HepG2 (cell line): ENCODE data around the gene RRP9. TPM values are rescaled to one million over a fixed set of nuclear protein-coding genes. Genes with fewer than 3 reads are reported as not detected.

Experiments
- CEBPG ChIP-seq: IDR thresholded peaks from 2 replicates; pipeline ENCODE4 v1.6.1; 2016
- E2F1 ChIP-seq: sonication (generic); formaldehyde crosslinking; IDR thresholded peaks from 2 replicates; pipeline ENCODE4 v1.5.0; 2020; ENCODE audit warnings: missing genetic modification reagents
- GABPA ChIP-seq, 2 experiments: IDR thresholded peaks; 2 replicates each; pipeline ENCODE4 v1.6.1; 2011 to 2016; ENCODE audit warnings: low read depth in 2 of 2, low read length in 1 of 2, missing biosample characterization in 1 of 2, missing genetic modification characterization in 1 of 2
- KLF12 ChIP-seq: sonication (generic); formaldehyde crosslinking; IDR thresholded peaks from 2 replicates; pipeline ENCODE4 v1.4.0; 2020; ENCODE audit warnings: missing genetic modification reagents, borderline replicate concordance
- REXO4 ChIP-seq: sonication (generic); formaldehyde crosslinking; IDR thresholded peaks from 2 replicates; pipeline ENCODE4 v1.8.0; 2022; ENCODE audit warnings: missing genetic modification reagents, mild to moderate bottlenecking, borderline replicate concordance
- SALL1 ChIP-seq: sonication (generic); formaldehyde crosslinking; IDR thresholded peaks from 2 replicates; pipeline ENCODE4 v1.8.0; 2022; ENCODE audit warnings: mild to moderate bottlenecking, missing genetic modification reagents
- SPEN ChIP-seq: sonication (generic); formaldehyde crosslinking; IDR thresholded peaks from 2 replicates; pipeline ENCODE4 v1.5.1; 2020; ENCODE audit warnings: low read depth, mild to moderate bottlenecking, missing genetic modification reagents
- TEF ChIP-seq: sonication (generic); formaldehyde crosslinking; IDR thresholded peaks from 2 replicates; pipeline ENCODE4 v1.5.0; 2020; ENCODE audit warnings: missing genetic modification reagents
- ZNF468 ChIP-seq: sonication (generic); formaldehyde crosslinking; IDR thresholded peaks from 2 replicates; pipeline ENCODE4 v1.8.0; 2022; ENCODE audit warnings: mild to moderate bottlenecking, moderate library complexity, missing genetic modification reagents
- polyA plus RNA-seq, 8 experiments: library from polyadenylated mRNA; depleted of rRNA in 3 of 8; stranded (reverse) in 7 of 8; unstranded in 1 of 8; fragments of >200 nt; fragmentation: Illumina TruSeq in 4 of 8; extraction: Trizol in 4 of 8; gene quantifications; 2 replicates each; pipeline versions ENCODE4 v1.2.1 to v1.2.3, GENCODE V29; 2011 to 2016; ENCODE audit warnings: low read depth in 4 of 8, missing spikeins in 1 of 8, mixed read lengths in 1 of 8; ENCODE audit not compliant: insufficient read depth in 1 of 8
- total RNA-seq, 5 experiments: library from RNA; depleted of rRNA; stranded (reverse); fragments of >200 nt; fragmentation: Illumina TruSeq; extraction: Trizol; gene quantifications; 2 replicates each; pipeline ENCODE4 v1.2.3, GENCODE V29; 2016; ENCODE audit warnings: low read depth in 1 of 5
- TF ChIP-seq, protein P1 (sequence below): sonication (generic); formaldehyde crosslinking; IDR thresholded peaks from 2 replicates; pipeline ENCODE4 v1.5.0; 2020; ENCODE audit warnings: mild to moderate bottlenecking, missing genetic modification reagents, borderline replicate concordance
- TF ChIP-seq, protein P2 (sequence below): sonication (generic); formaldehyde crosslinking; IDR thresholded peaks from 2 replicates; pipeline ENCODE4 v1.8.0; 2022; ENCODE audit warnings: low read depth, missing genetic modification reagents
- TF ChIP-seq, protein P3 (sequence below): sonication (generic); formaldehyde crosslinking; IDR thresholded peaks from 2 replicates; pipeline ENCODE4 v1.5.0; 2020; ENCODE audit warnings: missing genetic modification reagents

The RRP9 gene
- total and polyA plus RNA-seq, 2 of the 13 experiments (the other 11 are each of a cell fraction or from before 2014, with no cell fraction given) = 14.8 to 44.0 TPM

DNA sequence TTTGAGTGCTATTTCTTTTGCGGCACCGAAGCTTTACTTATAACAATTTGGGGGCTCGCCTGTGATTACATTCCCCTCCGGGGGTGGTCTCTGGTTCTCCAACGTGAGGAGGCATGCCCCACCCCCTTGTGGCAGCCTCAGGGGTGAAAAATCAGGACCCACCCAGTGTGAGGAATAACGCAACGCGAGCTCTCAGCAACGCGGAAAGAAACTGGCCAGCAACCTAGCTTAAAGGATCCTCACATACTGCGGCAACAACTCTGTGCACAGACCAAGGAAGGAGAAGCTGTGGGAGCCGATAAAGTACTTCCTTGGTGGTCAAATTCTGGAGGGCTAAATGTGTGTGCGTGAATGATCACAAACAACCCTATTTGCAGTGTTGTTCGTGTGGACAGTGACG is 44.3 kb downstream of the RRP9 start (continued):
- TF ChIP-seq, protein P1, sequence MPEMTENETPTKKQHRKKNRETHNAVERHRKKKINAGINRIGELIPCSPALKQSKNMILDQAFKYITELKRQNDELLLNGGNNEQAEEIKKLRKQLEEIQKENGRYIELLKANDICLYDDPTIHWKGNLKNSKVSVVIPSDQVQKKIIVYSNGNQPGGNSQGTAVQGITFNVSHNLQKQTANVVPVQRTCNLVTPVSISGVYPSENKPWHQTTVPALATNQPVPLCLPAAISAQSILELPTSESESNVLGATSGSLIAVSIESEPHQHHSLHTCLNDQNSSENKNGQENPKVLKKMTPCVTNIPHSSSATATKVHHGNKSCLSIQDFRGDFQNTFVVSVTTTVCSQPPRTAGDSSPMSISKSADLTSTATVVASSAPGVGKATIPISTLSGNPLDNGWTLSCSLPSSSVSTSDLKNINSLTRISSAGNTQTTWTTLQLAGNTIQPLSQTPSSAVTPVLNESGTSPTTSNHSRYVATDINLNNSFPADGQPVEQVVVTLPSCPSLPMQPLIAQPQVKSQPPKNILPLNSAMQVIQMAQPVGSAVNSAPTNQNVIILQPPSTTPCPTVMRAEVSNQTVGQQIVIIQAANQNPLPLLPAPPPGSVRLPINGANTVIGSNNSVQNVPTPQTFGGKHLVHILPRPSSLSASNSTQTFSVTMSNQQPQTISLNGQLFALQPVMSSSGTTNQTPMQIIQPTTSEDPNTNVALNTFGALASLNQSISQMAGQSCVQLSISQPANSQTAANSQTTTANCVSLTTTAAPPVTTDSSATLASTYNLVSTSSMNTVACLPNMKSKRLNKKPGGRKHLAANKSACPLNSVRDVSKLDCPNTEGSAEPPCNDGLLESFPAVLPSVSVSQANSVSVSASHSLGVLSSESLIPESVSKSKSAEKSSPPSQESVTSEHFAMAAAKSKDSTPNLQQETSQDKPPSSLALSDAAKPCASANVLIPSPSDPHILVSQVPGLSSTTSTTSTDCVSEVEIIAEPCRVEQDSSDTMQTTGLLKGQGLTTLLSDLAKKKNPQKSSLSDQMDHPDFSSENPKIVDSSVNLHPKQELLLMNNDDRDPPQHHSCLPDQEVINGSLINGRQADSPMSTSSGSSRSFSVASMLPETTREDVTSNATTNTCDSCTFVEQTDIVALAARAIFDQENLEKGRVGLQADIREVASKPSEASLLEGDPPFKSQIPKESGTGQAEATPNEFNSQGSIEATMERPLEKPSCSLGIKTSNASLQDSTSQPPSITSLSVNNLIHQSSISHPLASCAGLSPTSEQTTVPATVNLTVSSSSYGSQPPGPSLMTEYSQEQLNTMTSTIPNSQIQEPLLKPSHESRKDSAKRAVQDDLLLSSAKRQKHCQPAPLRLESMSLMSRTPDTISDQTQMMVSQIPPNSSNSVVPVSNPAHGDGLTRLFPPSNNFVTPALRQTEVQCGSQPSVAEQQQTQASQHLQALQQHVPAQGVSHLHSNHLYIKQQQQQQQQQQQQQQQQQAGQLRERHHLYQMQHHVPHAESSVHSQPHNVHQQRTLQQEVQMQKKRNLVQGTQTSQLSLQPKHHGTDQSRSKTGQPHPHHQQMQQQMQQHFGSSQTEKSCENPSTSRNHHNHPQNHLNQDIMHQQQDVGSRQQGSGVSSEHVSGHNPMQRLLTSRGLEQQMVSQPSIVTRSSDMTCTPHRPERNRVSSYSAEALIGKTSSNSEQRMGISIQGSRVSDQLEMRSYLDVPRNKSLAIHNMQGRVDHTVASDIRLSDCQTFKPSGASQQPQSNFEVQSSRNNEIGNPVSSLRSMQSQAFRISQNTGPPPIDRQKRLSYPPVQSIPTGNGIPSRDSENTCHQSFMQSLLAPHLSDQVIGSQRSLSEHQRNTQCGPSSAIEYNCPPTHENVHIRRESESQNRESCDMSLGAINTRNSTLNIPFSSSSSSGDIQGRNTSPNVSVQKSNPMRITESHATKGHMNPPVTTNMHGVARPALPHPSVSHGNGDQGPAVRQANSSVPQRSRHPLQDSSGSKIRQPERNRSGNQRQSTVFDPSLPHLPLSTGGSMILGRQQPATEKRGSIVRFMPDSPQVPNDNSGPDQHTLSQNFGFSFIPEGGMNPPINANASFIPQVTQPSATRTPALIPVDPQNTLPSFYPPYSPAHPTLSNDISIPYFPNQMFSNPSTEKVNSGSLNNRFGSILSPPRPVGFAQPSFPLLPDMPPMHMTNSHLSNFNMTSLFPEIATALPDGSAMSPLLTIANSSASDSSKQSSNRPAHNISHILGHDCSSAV = no peak
- TF ChIP-seq CEBPG (CRISPR knock-in tag) (no peak), E2F1 (CRISPR knock-in tag) (no peak), ZNF468 (CRISPR knock-in tag) (no peak), GABPA (IDR thresholded peaks at IDR 0.05; ENCODE audit: low read depth, low read length) (no peak), GABPA (CRISPR knock-in tag; IDR thresholded peaks at IDR 0.05; ENCODE audit: low read depth) (no peak), REXO4 (CRISPR knock-in tag) (no peak), KLF12 (CRISPR knock-in tag) (no peak), TEF (CRISPR knock-in tag) (no peak), SPEN (CRISPR knock-in tag) (no peak), SALL1 (no peak)
- TF ChIP-seq, protein P2, sequence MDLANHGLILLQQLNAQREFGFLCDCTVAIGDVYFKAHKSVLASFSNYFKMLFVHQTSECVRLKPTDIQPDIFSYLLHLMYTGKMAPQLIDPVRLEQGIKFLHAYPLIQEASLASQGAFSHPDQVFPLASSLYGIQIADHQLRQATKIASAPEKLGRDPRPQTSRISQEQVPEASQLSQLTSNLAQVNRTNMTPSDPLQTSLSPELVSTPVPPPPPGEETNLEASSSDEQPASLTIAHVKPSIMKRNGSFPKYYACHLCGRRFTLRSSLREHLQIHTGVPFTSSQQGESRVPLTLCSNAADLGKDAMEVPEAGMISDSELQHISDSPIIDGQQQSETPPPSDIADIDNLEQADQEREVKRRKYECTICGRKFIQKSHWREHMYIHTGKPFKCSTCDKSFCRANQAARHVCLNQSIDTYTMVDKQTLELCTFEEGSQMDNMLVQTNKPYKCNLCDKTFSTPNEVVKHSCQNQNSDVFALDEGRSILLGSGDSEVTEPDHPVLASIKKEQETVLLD (CRISPR knock-in tag) = no peak
- TF ChIP-seq, protein P3, sequence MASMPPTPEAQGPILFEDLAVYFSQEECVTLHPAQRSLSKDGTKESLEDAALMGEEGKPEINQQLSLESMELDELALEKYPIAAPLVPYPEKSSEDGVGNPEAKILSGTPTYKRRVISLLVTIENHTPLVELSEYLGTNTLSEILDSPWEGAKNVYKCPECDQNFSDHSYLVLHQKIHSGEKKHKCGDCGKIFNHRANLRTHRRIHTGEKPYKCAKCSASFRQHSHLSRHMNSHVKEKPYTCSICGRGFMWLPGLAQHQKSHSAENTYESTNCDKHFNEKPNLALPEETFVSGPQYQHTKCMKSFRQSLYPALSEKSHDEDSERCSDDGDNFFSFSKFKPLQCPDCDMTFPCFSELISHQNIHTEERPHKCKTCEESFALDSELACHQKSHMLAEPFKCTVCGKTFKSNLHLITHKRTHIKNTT (CRISPR knock-in tag) = no peak
- TF ChIP-seq, all 625 proteins: peak for 0
